ENCODE data around the gene AKAP6.

Gene AKAP6

DNA sequence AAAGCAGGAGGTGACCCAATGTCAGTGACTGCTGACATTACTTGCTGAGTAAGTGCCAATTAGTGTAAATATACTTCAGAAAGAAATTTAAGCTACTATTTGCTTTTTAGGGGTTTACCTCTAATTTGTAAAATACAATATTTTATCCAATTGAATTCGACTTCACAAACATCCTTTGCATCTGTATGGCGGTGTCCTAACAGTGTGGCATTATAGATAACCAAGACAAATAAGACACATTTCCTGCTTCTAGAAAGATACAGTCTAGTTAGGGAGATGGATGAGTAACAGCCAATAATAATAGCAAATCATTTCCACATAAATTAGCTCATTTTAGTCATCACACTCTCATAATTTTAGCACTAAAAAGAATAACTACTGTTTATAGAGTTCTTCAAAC is 196.5 kb downstream of the AKAP6 start:
- Histone ChIP-seq H3K36me3 (replicated peaks) (no peaks in the 10 kb centered on the region), H3K4me3 (ENCODE audit: low read depth, low read length) (no peak overlapping the region), H3K27ac (no peak overlapping the region), H3K27me3 (replicated peaks) (no peaks in the 10 kb centered on the region)
- TF ChIP-seq, protein P1, sequence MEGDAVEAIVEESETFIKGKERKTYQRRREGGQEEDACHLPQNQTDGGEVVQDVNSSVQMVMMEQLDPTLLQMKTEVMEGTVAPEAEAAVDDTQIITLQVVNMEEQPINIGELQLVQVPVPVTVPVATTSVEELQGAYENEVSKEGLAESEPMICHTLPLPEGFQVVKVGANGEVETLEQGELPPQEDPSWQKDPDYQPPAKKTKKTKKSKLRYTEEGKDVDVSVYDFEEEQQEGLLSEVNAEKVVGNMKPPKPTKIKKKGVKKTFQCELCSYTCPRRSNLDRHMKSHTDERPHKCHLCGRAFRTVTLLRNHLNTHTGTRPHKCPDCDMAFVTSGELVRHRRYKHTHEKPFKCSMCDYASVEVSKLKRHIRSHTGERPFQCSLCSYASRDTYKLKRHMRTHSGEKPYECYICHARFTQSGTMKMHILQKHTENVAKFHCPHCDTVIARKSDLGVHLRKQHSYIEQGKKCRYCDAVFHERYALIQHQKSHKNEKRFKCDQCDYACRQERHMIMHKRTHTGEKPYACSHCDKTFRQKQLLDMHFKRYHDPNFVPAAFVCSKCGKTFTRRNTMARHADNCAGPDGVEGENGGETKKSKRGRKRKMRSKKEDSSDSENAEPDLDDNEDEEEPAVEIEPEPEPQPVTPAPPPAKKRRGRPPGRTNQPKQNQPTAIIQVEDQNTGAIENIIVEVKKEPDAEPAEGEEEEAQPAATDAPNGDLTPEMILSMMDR (IDR thresholded peaks at IDR 0.05; ENCODE audit: low read depth, low read length, missing control alignments), result no peak
- in situ Hi-C loops (cut with HindIII; ENCODE audit: low pct_ligation_motif_present, low sequenced_read_pairs), result no loop called here
- no peak for DNase-seq

DNA sequence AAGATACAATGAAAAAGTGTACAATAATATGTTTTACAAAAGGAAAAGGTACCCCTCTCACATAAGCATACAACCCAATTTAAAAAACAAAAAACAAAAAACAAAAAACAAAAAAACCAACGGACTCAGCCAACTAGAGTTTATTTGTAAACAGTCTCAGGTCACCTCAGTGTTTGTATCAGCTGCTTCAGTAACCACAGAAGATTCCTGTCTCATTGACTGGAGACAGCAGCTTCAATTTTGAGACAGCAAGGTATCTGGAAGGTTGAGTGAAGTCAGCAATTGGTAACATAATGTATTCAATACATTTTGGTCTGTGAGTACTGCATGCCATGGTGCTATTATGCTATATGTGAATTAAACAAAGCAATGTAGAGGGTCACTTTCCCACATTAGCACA is 201.7 kb downstream of the AKAP6 start:
- no peaks in the 10 kb centered on the region for H3K27me3 ChIP-seq (replicated peaks)
- no peak for DNase-seq
- H3K4me3 ChIP-seq (ENCODE audit: low read depth, low read length), result no peak overlapping the region
- in situ Hi-C loops (cut with HindIII; ENCODE audit: low pct_ligation_motif_present, low sequenced_read_pairs), result no loop called here
- no peaks in the 10 kb centered on the region for H3K36me3 ChIP-seq (replicated peaks)
- no peak overlapping the region for H3K27ac ChIP-seq
- TF ChIP-seq, protein P1 (IDR thresholded peaks at IDR 0.05; ENCODE audit: low read depth, low read length, missing control alignments), result no peak

DNA sequence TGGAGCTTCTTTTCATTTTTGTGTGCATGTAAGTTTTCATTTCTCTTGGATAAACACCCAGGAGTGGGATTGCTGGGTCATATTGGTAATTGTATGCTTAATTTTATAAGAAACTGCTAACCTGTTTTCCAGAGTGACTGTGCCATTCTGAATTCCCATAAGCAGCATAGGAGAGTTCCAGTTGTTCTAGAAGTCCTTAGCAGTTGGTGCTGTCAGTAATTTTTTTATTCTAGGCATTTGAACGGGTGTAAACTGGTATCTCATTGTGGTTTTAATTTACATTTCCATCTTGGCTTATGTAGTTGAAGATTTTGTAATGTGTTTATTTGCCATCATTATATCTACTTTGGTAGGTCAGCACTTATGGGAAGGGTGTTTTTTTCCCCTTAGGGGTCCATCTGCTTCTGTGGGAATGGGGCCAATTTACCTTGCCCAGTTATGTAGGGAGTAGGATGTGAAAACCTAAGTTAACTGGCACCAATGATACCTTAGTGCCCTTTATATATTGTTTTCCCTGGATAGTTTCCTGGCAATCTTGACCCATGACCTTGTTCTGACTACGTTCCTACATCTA is 202.9 kb downstream of the AKAP6 start:
- Histone ChIP-seq H3K27me3 (replicated peaks) (no peaks in the 10 kb centered on the region), H3K27ac (no peak overlapping the region), H3K4me3 (ENCODE audit: low read depth, low read length) (no peak overlapping the region), H3K36me3 (replicated peaks) (no peaks in the 10 kb centered on the region)
- TF ChIP-seq, protein P1 (IDR thresholded peaks at IDR 0.05; ENCODE audit: low read depth, low read length, missing control alignments), result no peak
- in situ Hi-C loops (cut with HindIII; ENCODE audit: low pct_ligation_motif_present, low sequenced_read_pairs), result no loop called here
- no peak for DNase-seq

DNA sequence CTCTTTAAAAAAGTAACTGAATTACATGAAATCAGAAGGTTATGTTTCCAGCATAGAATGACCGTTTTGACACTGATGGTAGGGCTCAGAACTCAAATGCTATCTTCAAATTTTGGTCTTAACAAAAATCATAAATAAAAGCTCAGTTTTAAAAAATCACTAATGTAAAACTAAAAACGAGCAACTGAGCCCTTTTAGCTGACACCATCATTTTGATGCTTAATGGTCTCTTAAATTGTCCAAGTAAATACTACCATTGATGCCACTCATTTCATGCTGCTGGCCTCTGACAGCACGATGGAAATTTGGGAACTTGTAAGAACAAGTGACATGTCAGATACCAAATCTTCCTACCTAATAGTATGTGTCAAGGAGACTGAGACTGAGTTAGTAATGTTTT is 205.0 kb downstream of the AKAP6 start:
- in situ Hi-C loops (cut with HindIII; ENCODE audit: low pct_ligation_motif_present, low sequenced_read_pairs), result no loop called here
- TF ChIP-seq, protein P1 (IDR thresholded peaks at IDR 0.05; ENCODE audit: low read depth, low read length, missing control alignments), result no peak
- Histone ChIP-seq H3K27me3 (replicated peaks) (no peaks in the 10 kb centered on the region), H3K4me3 (ENCODE audit: low read depth, low read length) (no peak overlapping the region), H3K27ac (no peak overlapping the region), H3K36me3 (replicated peaks) (no peaks in the 10 kb centered on the region)
- DNase-seq, result no peak

DNA sequence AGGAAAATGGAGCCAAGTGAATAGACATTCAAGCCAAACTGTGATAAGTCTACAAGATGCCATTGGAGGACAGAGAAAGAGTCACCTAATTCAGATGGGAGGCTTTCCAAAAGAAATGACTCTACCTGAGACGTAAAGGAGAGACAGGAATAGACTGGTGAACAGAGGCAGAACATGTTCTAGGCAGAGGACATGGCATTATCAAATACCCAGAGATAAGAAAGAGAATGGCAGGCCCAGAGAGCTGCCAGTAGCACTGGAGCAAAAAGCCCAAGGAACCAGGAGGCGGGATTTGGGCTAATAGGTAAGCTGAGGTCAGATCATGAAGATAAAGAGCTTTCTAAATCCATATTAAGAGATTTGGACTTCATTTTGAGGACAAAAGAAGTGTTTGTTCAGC is 207.1 kb downstream of the AKAP6 start:
- Histone ChIP-seq H3K27ac (no peak overlapping the region), H3K36me3 (replicated peaks) (no peaks in the 10 kb centered on the region), H3K27me3 (replicated peaks) (no peaks in the 10 kb centered on the region), H3K4me3 (ENCODE audit: low read depth, low read length) (no peak overlapping the region)
- TF ChIP-seq, protein P1 (IDR thresholded peaks at IDR 0.05; ENCODE audit: low read depth, low read length, missing control alignments), result no peak
- in situ Hi-C loops (cut with HindIII; ENCODE audit: low pct_ligation_motif_present, low sequenced_read_pairs), result no loop called here
- DNase-seq, result no peak

DNA sequence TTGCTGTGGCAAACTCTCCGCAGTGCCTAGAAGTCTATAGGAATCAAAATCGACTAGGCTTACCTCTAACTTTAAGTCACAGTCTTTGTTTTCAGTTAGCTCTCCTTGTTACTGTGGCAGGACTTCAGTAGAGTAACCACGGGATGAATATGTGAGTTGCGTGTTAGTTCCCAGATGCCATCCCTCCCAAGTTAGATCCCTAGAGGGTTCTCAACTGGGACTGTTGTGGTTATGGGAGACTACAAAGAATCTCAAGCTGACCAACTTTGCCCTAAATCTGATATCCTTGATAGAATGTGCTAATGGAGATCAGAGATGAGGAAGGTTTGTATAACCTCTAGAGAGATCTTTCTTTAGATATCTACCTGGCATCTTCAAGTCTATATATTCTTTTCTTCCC is 208.1 kb downstream of the AKAP6 start:
- no peak overlapping the region for H3K27ac ChIP-seq
- DNase-seq, result no peak
- no peaks in the 10 kb centered on the region for H3K27me3 ChIP-seq (replicated peaks)
- no peaks in the 10 kb centered on the region for H3K36me3 ChIP-seq (replicated peaks)
- TF ChIP-seq, protein P1 (IDR thresholded peaks at IDR 0.05; ENCODE audit: low read depth, low read length, missing control alignments), result no peak
- no peak overlapping the region for H3K4me3 ChIP-seq (ENCODE audit: low read depth, low read length)
- in situ Hi-C loops (cut with HindIII; ENCODE audit: low pct_ligation_motif_present, low sequenced_read_pairs), result no loop called here
